ENCODE results near the gene SEPTIN5. TPM values are rescaled to one million over a fixed set of nuclear protein-coding genes. Genes with fewer than 3 reads are reported as not detected.

Gene SEPTIN5
- total and polyA plus RNA-seq, 7 donors = 1.2 to 26.0 (median 6.2) TPM

- TF ChIP-seq CTCF (IDR thresholded peaks at IDR 0.05) (no peak), POLR2AphosphoS5 (IDR thresholded peaks at IDR 0.05) (no peak), POLR2A (IDR thresholded peaks at IDR 0.05) (no peak), EP300 (IDR thresholded peaks at IDR 0.05) (no peak)
- Histone ChIP-seq H3K36me3 (no peaks in the 10 kb centered on the region), H3K9me3 (no peaks in the 10 kb centered on the region), H3K4me3 (no peak overlapping the region), H3K27me3 (no peaks in the 10 kb centered on the region), H3K27ac (no peak overlapping the region), H3K4me1 (no peaks in the 10 kb centered on the region)
- intact Hi-C loops (cut with DNase I) = no loop called here
- 87 to 91% methylated on average over 9 of the region's 9 CpGs for WGBS, 2 donors
- DNase-seq = no peak
These were observed 42.1 kb upstream of the SEPTIN5 start for GRCh38 chr22:19672054-19672776.

GRCh38 chr22:19673660-19674059 lies 40.6 kb upstream of the SEPTIN5 start:
- Histone ChIP-seq H3K4me1 (no peaks in the 10 kb centered on the region), H3K27me3 (no peaks in the 10 kb centered on the region), H3K36me3 (no peaks in the 10 kb centered on the region), H3K4me3 (no peak overlapping the region), H3K9me3 (no peaks in the 10 kb centered on the region), H3K27ac (no peak overlapping the region)
- intact Hi-C loops (cut with DNase I) = no loop called here
- TF ChIP-seq POLR2AphosphoS5 (IDR thresholded peaks at IDR 0.05) = no peak
- TF ChIP-seq CTCF (IDR thresholded peaks at IDR 0.05) = no peak
- no peak for TF ChIP-seq EP300 (IDR thresholded peaks at IDR 0.05)
- TF ChIP-seq POLR2A (IDR thresholded peaks at IDR 0.05) = no peak
- no peak for DNase-seq
- WGBS, 2 donors = 64 to 77% methylated on average over 4 of the region's 4 CpGs

GRCh38 chr22:19674129-19674928 lies 40.0 kb upstream of the SEPTIN5 start:
- H3K4me1 ChIP-seq = no peaks in the 10 kb centered on the region
- WGBS, 2 donors = 80 to 83% methylated on average over 11 of the region's 11 CpGs
- H3K36me3 ChIP-seq = no peaks in the 10 kb centered on the region
- H3K9me3 ChIP-seq = no peaks in the 10 kb centered on the region
- peaks cover 0 to 4% (median 0%) of the 10 kb centered on the region in 3 donors for H3K27me3 ChIP-seq
- no peak for DNase-seq
- intact Hi-C loops (cut with DNase I) = no loop called here
- H3K4me3 ChIP-seq = no peak overlapping the region
- TF ChIP-seq POLR2AphosphoS5 (IDR thresholded peaks at IDR 0.05) (no peak), POLR2A (IDR thresholded peaks at IDR 0.05) (no peak), CTCF (IDR thresholded peaks at IDR 0.05) (no peak), EP300 (IDR thresholded peaks at IDR 0.05) (no peak)
- H3K27ac ChIP-seq = no peak overlapping the region

GRCh38 chr22:19674929-19675253 lies 39.4 kb upstream of the SEPTIN5 start:
- TF ChIP-seq CTCF (IDR thresholded peaks at IDR 0.05) (no peak), EP300 (IDR thresholded peaks at IDR 0.05) (no peak), POLR2A (IDR thresholded peaks at IDR 0.05) (no peak)
- Histone ChIP-seq H3K36me3 (no peaks in the 10 kb centered on the region), H3K4me3 (no peak overlapping the region), H3K4me1 (peaks cover 0 to 4% (median 0%) of the 10 kb centered on the region in 4 donors), H3K27ac (no peak overlapping the region), H3K27me3 (peaks cover 0 to 10% (median 0%) of the 10 kb centered on the region in 3 donors), H3K9me3 (no peaks in the 10 kb centered on the region)
- 77% methylated on average over 10 of the region's 10 CpGs for WGBS, 2 donors
- no peak for DNase-seq
- intact Hi-C loops (cut with DNase I) = no loop called here

Data from sigmoid colon (tissue), 7 donors.